GM19025 (cell line): Measurements from ENCODE around the gene ASF1B.
A peak's percentile ranks its signal among the peaks of the same experiment; 100 is the strongest.

Experiments
- ATAC-seq: cut with Tn5 transposase; IDR thresholded peaks from one replicate; pipeline ENCODE4 v1.9.1; 2021; ENCODE audit warnings: mild to moderate bottlenecking, low read depth, moderate library complexity; ENCODE audit not compliant: unreplicated experiment

The ASF1B gene

DNA sequence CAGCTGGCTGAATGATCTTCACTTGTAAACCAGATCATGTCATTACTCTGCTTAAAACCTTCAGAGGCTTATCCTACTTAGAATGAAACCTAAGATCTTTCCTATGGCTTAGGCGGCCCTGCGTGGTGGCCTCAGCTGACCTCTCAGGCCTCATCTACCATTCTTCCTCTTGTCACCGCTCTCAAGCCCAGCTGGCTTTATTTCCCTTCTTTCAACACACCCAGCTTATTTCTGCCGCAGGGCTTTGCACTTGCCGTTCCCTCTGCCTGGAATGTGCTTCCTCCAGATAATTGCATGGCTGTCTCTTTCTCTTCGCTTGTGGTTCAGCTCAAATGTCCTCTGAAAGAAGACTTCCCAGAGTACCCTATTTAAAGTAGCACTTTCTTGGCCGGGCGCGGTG is 3.6 kb upstream of the ASF1B start:
- ATAC-seq = no peak

GRCh38 chr19:14138576-14139265 is 2.3 kb upstream of the ASF1B start:
- ATAC-seq = no peak

- ATAC-seq = no peak
Measured at GRCh38 chr19:14135985-14136508, 342 bp downstream of the ASF1B start.

DNA sequence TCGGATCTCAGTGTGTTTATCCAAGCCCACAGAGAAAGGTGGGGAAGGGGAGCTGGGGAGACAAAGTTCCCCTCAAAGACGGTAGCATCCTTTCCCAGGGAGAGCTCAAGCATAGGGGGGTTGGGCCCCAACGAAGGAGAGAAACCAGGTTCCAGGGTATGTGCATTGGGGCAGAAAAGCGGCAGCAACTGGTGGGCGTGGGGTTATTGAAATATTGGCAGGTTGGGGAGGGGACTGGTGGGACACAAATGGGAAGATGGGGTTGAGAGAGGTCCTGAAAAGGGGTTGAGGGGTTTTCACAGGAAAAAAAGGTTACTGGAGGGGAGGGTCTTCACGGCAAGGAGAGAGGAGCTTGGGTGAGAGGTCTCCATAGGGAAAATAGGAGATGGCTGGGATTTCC is 1.0 kb downstream of the ASF1B start:
- no peak for ATAC-seq

- ATAC-seq = no peak
Measured at GRCh38 chr19:14127929-14128509, 8.4 kb downstream of the ASF1B start.

DNA sequence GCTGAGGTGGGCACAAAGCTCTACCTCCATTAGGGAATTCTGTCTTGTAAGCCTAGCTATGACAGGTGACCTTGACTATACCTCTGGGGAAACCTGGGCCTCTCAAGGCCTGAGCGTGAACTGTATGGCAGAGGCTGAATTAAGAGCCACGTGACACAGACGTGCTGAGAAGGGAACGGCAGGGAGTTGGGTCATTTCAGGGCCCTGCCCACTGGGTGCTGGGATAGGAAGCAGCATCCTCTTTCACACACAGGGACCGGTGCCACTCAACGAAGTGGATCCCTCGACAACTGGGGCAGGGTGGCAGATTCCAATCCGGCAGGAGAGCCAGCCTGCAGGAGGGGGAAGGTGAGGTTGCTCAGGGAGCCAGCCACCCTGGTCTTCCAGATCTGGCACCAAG is 9.2 kb downstream of the ASF1B start:
- ATAC-seq = no peak

- ATAC-seq = no peak
Measured at GRCh38 chr19:14122924-14123323, 13.5 kb downstream of the ASF1B start.

GRCh38 chr19:14120497-14120780 is 15.9 kb downstream of the ASF1B start:
- ATAC-seq = no peak

DNA sequence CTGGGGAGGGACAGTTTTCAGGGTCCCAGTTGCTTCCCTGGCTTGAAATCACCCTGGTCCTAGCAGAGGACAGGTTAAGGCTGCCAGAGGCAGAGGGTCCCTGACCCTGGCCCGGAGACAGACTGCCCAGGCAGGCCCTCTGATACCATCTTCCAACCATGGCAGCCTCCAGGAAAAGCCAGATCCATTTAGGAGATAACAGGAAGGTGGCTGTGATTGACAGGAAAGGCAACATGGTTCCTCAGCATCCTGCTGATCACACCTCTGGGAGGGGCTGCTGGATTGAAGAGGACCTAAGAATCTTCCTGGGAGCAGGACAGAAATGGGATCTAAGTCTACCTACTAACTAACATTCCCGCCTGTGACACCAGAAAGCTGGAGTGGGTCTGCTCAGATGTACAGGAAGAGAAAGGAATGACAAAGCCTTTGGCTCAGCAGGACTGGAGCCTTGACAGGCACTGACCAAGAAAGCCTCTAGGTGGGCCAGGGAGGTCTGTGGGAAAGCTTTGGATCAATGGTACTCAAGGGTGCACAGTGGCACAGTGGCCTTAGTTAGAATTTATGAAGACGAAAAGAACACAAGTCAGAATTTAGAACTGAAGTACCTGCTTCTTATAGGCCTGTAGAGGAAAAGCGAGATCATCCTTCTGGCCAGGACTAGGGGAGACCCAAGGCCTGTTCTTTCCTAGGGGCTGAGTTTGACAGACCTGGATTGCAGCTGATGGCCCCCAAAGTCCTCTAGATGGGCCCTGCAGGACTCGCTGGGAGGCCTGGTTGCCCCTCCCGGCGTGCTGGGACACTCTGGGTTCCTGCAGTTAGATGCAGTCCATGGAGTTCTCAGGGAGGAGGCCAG is 16.5 kb downstream of the ASF1B start:
- ATAC-seq = no peak

DNA sequence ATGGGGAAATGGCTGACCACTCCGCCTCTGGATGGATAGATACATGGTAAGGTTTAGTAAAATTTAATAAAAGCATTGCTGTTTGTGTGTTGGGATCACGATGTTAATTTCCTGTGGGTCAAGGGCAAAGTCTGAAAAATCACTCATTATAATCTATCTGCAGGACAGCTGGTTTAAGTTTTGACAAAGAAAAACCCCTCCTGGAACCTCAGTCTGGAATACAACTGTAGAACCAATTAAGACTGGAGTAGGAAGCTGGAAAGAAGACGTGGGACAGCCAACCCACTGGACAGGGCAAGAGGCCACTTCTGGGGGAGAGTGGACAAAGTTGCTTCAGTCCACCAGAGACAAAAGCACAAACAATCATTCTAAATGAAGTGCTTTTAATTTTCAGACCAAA is 17.2 kb downstream of the ASF1B start:
- no peak for ATAC-seq

DNA sequence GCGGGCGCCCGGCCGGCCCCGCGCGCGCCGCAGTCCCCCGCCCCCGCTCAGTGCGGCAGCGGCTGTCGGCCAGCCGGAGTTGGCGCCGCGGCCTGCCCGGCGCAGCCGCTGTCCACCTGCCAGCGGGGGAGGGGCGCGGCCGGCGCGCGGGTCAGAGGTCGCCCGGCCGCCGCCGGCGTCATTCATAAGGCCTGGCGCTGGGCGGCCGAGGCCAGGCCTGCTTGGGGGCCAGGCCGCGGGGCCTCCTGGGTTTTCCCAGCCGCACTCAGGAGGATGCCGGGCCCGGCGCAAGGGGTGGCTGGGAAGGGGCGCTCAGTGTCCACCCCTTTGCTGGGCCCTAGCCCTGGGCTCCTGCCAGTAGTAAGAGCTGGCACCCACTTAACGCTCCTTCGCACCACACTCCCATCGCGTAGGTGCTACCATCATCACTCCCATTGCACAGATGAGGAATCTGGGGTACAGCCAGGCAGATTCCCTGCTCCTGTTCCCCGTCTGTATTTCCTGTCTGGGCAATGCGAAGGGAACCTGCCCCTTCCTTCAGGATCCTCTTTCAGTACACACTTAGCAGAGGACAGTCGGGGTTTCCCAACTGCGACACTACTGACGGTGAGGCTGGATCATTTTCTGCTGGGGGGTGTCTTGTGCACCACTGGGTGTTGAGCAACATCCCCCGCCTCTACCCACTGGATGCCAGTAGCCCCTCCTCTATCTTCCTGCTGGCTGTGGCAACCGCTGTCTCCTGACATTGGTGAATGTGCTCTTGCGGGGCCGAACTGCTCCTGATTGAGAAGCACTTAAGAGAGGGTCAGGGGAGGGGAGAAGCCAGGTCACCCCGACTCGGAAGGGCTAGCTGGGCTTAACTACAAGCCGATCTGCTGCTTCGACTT is 18.0 kb downstream of the ASF1B start:
- ATAC-seq = peak; percentile 29

- ATAC-seq = peak; percentile 91
Measured at GRCh38 chr19:14117668-14118164, 18.7 kb downstream of the ASF1B start, which contains the start of gene PRKACA. PRKACA (minus strand) TSS chr19:14117762; CDS start chr19:14117547, 215 bp downstream.

DNA sequence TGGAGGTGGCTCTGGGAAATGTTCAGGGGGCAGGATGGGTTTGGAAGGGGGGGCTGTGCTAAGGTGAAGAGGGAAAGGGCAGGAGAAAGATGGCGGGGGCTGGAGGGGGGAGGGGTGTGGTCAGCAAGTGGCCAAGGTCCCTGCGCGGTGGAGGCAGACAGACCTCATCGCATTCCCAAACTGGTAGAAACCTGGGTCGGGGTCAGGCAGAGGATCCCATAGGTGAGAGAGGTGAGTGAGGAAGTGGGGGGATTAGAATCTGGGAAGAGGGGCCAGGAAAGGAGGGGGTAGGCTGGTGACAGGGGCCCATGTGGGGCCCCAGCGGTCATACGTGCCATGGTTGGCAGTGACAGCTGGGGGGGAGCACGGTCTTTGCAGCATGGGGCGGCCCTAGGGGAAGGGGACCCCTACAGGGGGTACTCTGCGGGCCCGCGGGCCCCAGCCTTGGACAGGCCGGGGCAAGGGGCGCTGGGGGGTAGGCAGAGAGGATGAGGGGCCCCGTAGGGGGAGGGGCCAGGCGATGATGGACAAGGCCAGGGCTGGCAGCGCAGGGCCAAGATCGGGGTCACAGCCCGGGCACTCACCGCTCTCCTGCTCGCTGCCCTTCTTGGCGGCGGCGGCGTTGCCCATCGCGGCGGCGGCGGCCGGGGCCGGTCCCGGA is 19.3 kb downstream of the ASF1B start:
- peak; percentile 5 for ATAC-seq

- no peak for ATAC-seq
Measured at GRCh38 chr19:14116525-14116917, 19.9 kb downstream of the ASF1B start.

- ATAC-seq = no peak
Measured at GRCh38 chr19:14115756-14116155, 20.6 kb downstream of the ASF1B start.

- no peak for ATAC-seq
Measured at GRCh38 chr19:14114854-14115253, 21.5 kb downstream of the ASF1B start.

- no peak for ATAC-seq
Measured at GRCh38 chr19:14114439-14114838, 21.9 kb downstream of the ASF1B start.

DNA sequence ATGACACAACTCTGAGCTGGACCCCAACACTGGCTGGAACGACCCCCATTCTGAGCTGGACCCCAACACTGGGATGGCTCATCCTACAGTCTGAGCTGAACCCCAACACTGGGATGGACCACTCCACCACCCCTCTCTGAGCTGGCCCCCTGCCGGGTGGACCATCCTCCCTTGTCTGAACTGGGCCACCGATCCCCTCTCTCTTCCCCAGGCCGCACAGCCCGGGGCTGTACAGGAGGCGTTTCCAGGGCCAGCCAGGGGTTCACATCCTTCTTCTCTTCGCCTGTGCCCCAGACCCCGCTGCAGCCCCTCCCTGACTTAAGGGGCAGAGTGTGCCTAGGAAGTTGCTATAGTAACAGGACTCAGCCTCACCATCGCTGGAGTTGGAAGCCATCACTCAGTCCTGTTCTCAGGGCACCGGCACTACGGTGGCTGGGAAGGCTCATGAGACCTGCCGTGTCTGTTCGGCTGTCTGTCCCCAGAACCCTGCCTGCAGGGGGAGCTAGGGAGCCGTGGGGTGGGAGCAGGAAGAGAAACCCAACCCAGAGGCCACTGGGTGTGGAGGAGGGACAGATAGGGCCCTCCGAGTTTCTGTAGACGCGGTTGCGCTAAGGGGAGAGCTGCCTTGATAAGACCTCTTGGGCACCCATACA is 22.5 kb downstream of the ASF1B start:
- no peak for ATAC-seq

DNA sequence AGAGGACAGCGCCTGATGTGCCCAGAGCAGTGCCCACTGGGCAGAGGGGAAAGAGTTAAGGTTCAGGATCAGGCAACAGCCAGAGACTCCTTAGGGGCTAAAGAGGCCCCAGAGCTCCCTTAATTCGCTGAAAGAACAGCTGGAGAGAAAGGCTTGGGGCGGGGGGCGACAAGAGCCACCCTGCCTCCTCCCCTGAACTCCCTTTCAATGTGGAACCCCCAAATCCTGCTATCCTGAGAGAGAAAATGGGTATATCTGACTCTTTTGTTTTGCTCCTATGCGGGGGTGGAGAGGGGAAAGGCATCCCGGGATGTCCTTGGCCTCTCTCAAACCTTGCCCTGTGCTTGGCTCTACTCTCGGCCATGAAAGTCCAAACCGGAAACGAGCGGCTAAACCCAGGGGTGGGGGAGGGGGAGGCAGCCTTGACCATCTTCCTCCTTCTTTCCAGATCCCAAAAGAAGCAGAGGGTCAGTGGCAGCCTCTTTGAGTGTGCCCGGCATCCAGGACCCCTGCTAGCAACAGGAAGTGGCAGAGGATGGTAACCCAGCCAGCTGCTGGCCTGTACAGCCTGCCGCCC is 23.5 kb downstream of the ASF1B start:
- no peak for ATAC-seq
